Activated T-helper 1 cell treated with anti-CD3 and anti-CD28 coated beads, Interleukin-12 subunit alpha, Interleukin-12 subunit beta, Interleukin-2, Interleukin-4 antibody, amounts not matched to agents 30 ng/mL and 10 ng/mL and 1 ng/mL, durations not matched to agents 14 hours and 24 hours and 36 hours (primary cell): ENCODE results near the gene SCART1. TPM values are rescaled to one million over a fixed set of nuclear protein-coding genes. Genes with fewer than 3 reads are reported as not detected.
"Not testable (repeated sequence)": the region's sequence is repeated elsewhere in the genome, so short reads cannot be mapped to it uniquely, and the experiment has no call there.

ENCODE experiments used
- DNase-seq: peaks from one replicate; pipeline ENCODE4 v3.0.0; 2021; ENCODE audit warnings: low spot score
- H3K27ac Mint-ChIP-seq: one replicate; pipeline ENCODE4 v1.8.0; 2021; ENCODE audit warnings: mild to moderate bottlenecking, mixed read lengths
- H3K27me3 Mint-ChIP-seq: one replicate; pipeline ENCODE4 v1.8.0; 2022; ENCODE audit warnings: mild to moderate bottlenecking, moderate library complexity, mixed read lengths; ENCODE audit not compliant: insufficient read depth
- H3K36me3 Mint-ChIP-seq: one replicate; pipeline ENCODE4 v1.8.0; 2021; ENCODE audit warnings: low read depth, mixed read lengths
- H3K4me1 Mint-ChIP-seq: one replicate; pipeline ENCODE4 v1.8.0; 2021; ENCODE audit warnings: low read depth, mixed read lengths
- H3K4me3 Mint-ChIP-seq: one replicate; pipeline ENCODE4 v1.8.0; 2021; ENCODE audit warnings: mild to moderate bottlenecking, moderate library complexity, mixed read lengths
- H3K9me3 Mint-ChIP-seq: one replicate; pipeline ENCODE4 v1.8.0; 2021; ENCODE audit warnings: mixed read lengths
- intact Hi-C: fragments of 100-400 bp; cut with micrococcal nuclease; formaldehyde crosslinking; loops from one replicate; pipeline ENCODE4 v1.15.1; 2024
- total RNA-seq: library from RNA; stranded (reverse); gene quantifications from 2 replicates; pipeline ENCODE4 v1.2.3, GENCODE V29; 2022

Gene SCART1
- total RNA-seq: 1.2 and 1.5 TPM in 2 replicates

DNA sequence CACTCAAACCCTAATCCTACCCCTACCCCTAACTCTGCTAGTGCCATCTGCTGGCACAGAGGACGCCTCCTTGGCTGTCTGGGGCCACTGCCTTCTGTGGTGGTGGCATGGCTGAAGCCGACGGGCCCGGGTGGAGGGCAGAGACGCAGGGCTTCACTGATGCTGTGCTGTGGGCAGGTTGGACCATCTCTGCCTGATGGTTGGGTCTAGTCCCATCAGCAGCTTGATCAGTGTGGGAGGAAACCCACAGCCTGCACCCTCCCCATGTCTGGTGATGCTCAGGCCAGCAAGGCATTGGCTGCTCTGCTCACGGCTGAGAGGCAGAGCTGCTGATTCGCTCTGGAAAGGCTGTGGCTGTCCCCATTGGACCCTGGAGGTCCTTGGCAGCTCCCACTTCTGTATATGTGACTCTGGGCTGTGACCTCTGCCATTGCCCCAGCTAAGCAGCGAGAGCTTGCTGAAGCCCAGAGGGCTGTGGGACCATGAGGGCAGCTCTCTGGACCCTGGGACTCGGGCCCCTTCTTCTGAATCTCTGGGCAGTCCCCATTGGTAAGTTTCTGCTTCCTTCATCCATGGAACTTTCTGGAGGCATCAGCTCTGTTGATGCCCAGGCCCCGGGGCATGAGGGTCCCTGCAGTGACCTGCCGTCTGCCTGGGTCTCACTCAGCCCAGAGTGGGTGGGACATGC, at the start of gene SCART1:
Gene SCART1 (plus strand): TSS at position 430 of the 688 bp plus-strand sequence. CDS start 53 bp downstream, at position 483.
- Mint-ChIP-seq H3K9me3 (peaks cover 9% of the 10 kb centered on the region), H3K27me3 (no peaks in the 10 kb centered on the region), H3K27ac (no peak within 1 kb of the TSS), H3K4me3 (no peak within 1 kb of the TSS), H3K4me1 (no peaks in the 10 kb centered on the region), H3K36me3 (no peaks in the 10 kb centered on the region)
- intact Hi-C loops: no loop called here
- DNase-seq: no peak

DNA sequence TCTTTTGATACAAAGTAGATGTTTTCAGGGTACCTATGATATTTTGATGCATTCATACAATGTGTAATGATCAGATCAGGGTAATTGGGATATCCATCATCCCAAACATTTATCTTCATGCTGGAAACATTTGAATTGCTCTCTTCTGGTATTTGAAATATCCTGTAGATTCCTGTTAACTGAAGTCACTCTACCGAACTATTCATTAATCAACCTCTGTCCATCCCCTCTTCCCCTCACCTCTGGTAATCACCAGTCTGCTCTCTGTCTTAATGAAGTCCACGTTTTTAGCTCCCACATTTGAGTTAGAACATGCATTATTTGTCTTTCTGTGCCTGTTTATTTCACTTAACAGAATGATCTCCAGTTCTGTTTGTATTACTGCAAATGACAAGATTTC, 48.5 kb upstream of the SCART1 start:
- intact Hi-C loops: no loop called here
- Mint-ChIP-seq H3K9me3 (peaks cover 21% of the 10 kb centered on the region), H3K27ac (no peak overlapping the region), H3K27me3 (no peaks in the 10 kb centered on the region), H3K36me3 (peaks cover 71% of the 10 kb centered on the region), H3K4me3 (no peak overlapping the region), H3K4me1 (peaks cover 47% of the 10 kb centered on the region)
- DNase-seq: no peak

- no peak for DNase-seq
- Mint-ChIP-seq H3K27ac (no peak overlapping the region), H3K36me3 (peaks cover 74% of the 10 kb centered on the region), H3K4me1 (peaks cover 40% of the 10 kb centered on the region), H3K27me3 (no peaks in the 10 kb centered on the region), H3K4me3 (no peak overlapping the region), H3K9me3 (peaks cover 28% of the 10 kb centered on the region)
- intact Hi-C loops: no loop called here
These were observed 47.8 kb upstream of the SCART1 start for GRCh38 chr10:133405844-133406527.

GRCh38 chr10:133411523-133412380, 42.0 kb upstream of the SCART1 start:
- peaks cover 53% of the 10 kb centered on the region for H3K9me3 Mint-ChIP-seq
- H3K27ac Mint-ChIP-seq: no peak overlapping the region
- intact Hi-C loops: no loop called here
- no peaks in the 10 kb centered on the region for H3K27me3 Mint-ChIP-seq
- DNase-seq: no peak
- H3K4me1 Mint-ChIP-seq: peaks cover 4% of the 10 kb centered on the region
- no peak overlapping the region for H3K4me3 Mint-ChIP-seq
- H3K36me3 Mint-ChIP-seq: peaks cover 80% of the 10 kb centered on the region

DNA sequence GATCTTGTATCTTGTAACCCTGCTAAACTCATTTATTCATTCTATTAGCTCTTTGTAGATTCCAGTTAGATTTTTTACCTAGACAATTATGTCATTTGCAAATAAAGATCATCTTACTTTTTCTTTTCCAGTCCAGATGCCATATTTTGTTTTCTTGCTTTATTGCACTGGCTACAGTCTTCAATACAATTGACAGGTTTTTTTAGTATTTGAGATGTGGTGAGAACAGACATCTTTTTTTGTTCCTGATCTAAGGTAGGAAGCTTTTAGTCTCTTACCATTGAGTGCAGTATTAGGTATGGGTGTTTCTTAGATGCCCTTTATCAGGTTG, 41.4 kb upstream of the SCART1 start:
- intact Hi-C loops: no loop called here
- no peak overlapping the region for H3K4me3 Mint-ChIP-seq
- DNase-seq: no peak
- H3K27ac Mint-ChIP-seq: no peak overlapping the region
- peaks cover 74% of the 10 kb centered on the region for H3K36me3 Mint-ChIP-seq
- H3K27me3 Mint-ChIP-seq: no peaks in the 10 kb centered on the region
- peaks cover 53% of the 10 kb centered on the region for H3K9me3 Mint-ChIP-seq
- no peaks in the 10 kb centered on the region for H3K4me1 Mint-ChIP-seq

- Mint-ChIP-seq H3K36me3 (peaks cover 60% of the 10 kb centered on the region), H3K9me3 (peaks cover 39% of the 10 kb centered on the region)
- H3K27ac Mint-ChIP-seq, intact Hi-C loops, H3K4me1 Mint-ChIP-seq, H3K4me3 Mint-ChIP-seq, H3K27me3 Mint-ChIP-seq, DNase-seq: not testable (repeated sequence)
These were observed 39.3 kb upstream of the SCART1 start for GRCh38 chr10:133414401-133414800.

GRCh38 chr10:133415752-133416151, 38.0 kb upstream of the SCART1 start:
- Mint-ChIP-seq H3K4me1 (no peaks in the 10 kb centered on the region), H3K27me3 (no peaks in the 10 kb centered on the region), H3K9me3 (peaks cover 27% of the 10 kb centered on the region), H3K4me3 (no peak overlapping the region), H3K36me3 (peaks cover 50% of the 10 kb centered on the region), H3K27ac (no peak overlapping the region)
- no peak for DNase-seq
- intact Hi-C loops: no loop called here

GRCh38 chr10:133418289-133418993, 35.3 kb upstream of the SCART1 start:
- no peak overlapping the region for H3K27ac Mint-ChIP-seq
- peaks cover 8% of the 10 kb centered on the region for H3K27me3 Mint-ChIP-seq
- H3K36me3 Mint-ChIP-seq: peaks cover 24% of the 10 kb centered on the region
- H3K4me1 Mint-ChIP-seq: no peaks in the 10 kb centered on the region
- no peak for DNase-seq
- H3K9me3 Mint-ChIP-seq: peaks cover 8% of the 10 kb centered on the region
- intact Hi-C loops: no loop called here
- H3K4me3 Mint-ChIP-seq: no peak overlapping the region

DNA sequence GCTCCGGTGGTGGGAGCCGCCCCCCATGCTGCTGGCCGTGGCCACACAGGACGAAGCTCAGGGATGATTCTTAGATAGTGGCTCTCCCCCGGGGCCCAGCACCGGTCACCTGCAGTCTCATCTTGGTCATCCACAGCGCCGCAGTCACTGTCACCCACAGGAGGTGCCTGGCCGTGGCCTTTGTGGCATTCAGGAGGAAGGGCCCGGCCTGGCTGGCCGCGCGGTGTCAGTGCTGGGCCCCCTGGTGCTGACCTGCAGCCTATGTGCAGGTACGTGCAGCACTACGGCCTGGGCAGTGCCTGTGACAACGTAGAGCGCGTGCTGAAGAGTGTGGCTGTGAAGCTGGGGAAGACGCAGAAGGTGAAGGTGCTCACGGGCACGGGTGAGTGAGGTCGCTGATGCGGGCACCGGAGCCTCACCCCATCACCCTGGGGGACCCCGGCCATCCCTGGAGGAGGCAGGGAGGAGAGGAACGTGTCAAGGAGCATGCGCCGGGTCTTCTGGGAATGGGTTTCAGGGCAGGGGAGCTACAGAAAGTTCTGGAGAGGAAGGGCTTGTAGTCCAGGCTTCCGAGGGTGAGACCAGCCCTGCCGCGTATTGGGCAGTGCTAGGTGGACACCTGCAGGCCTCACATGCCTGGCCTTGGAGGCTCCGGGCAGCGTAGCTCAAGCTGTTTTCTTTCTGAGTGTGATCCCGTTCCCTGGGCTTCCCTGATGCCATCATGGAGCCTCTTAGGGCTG, 34.4 kb upstream of the SCART1 start:
- H3K9me3 Mint-ChIP-seq: peaks cover 6% of the 10 kb centered on the region
- no peak for DNase-seq
- peaks cover 12% of the 10 kb centered on the region for H3K27me3 Mint-ChIP-seq
- intact Hi-C loops: no loop called here
- H3K36me3 Mint-ChIP-seq: peaks cover 19% of the 10 kb centered on the region
- no peak overlapping the region for H3K4me3 Mint-ChIP-seq
- H3K4me1 Mint-ChIP-seq: no peaks in the 10 kb centered on the region
- H3K27ac Mint-ChIP-seq: no peak overlapping the region

GRCh38 chr10:133420028-133420427, 33.7 kb upstream of the SCART1 start:
- no peaks in the 10 kb centered on the region for H3K4me1 Mint-ChIP-seq
- H3K36me3 Mint-ChIP-seq: peaks cover 15% of the 10 kb centered on the region
- intact Hi-C loops: no loop called here
- H3K9me3 Mint-ChIP-seq: peaks cover 6% of the 10 kb centered on the region
- H3K27me3 Mint-ChIP-seq: peaks cover 12% of the 10 kb centered on the region
- no peak overlapping the region for H3K4me3 Mint-ChIP-seq
- DNase-seq: no peak
- H3K27ac Mint-ChIP-seq: no peak overlapping the region

DNA sequence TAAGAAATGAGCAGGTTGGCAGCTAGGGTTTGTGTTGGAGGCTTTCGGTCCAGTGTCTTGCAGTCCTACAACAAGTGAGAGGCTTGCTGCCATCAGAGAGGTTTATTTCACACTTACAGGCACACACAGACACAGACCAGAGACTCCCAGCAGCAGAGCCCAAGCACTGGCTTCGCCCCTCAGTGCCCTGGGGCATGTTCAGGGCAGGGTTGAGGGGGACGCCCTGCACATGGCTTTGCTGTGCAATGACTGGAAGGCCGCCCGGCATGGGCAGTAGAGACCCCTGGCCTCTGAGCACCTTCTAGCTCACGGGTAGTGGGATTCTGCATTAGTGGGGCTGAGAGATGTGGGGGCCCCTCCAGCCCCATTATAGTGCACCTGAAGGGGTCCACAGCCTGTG, 33.2 kb upstream of the SCART1 start:
- peaks cover 10% of the 10 kb centered on the region for H3K36me3 Mint-ChIP-seq
- intact Hi-C loops: no loop called here
- no peak overlapping the region for H3K27ac Mint-ChIP-seq
- H3K4me1 Mint-ChIP-seq: no peaks in the 10 kb centered on the region
- no peak overlapping the region for H3K4me3 Mint-ChIP-seq
- H3K9me3 Mint-ChIP-seq: peaks cover 1% of the 10 kb centered on the region
- DNase-seq: no peak
- peaks cover 12% of the 10 kb centered on the region for H3K27me3 Mint-ChIP-seq
